ENCODE results near the gene KIAA1143.
A peak's percentile ranks its signal among the peaks of the same experiment; 100 is the strongest.

Gene KIAA1143

DNA sequence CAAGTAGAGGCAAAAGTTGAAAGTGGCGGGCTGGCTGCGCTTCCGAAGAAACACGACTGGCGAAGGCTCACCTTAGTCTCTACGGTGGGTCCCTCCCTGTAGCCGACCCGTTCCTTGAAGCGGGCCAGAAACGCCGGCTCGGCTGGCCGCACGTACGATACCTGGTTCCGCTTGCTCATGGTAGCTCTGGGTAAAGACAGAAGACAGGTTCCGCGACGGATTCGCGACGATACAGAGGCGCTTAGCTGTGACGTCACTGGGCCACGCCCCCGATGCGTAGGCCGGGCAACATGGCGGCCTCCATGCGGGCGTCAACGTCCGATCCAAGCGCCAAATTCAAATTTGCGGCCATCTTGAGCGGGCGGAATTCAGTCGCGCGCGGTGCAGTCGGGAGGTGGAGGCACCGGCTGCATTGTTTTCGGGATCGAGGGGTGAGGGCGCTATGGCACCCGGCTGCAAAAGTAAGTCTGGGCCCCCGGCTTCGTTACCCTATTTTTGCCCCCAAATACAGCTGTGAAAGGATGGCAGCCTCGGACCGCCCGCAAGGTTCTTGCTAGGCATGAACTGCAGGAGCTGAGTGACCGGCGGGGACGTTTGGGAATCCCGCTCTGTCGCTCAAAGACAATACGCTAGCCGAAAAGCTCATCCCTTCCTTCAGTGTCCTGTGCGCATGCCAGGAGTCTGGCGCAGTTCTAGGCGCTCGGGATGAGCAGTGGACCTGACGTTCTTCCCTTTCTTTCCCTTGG, at the start of gene KIAA1143, which contains the start of gene KIF15:
Gene KIAA1143, minus strand, starts transcription at position 196 of the 746 bp plus-strand sequence. Its CDS starts 17 bp downstream, at position 179.
Gene KIF15, plus strand, starts transcription at position 371 of the 746 bp plus-strand sequence. Its CDS starts 72 bp downstream, at position 443.
- peak; percentile 70 for FAIRE-seq

DNA sequence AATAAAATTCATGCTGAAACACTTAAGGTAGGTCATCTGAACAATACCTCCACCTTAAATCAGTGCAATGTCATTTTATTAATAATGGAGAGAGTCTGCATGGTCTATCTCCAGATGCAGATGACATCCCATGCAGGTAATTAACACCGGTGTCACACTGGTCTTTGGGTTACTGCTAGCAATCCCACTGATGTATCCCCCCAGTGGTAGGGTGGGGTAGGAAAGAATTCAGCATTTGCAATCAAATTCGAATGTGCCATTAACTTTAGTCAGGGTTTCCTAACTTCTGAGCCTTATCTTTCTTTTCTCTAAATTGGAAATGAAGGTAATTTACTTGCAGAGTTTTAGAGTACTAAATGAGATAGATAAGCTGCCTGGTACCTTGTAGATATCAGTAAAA, 44.5 kb upstream of the KIAA1143 start:
- no peak for FAIRE-seq

DNA sequence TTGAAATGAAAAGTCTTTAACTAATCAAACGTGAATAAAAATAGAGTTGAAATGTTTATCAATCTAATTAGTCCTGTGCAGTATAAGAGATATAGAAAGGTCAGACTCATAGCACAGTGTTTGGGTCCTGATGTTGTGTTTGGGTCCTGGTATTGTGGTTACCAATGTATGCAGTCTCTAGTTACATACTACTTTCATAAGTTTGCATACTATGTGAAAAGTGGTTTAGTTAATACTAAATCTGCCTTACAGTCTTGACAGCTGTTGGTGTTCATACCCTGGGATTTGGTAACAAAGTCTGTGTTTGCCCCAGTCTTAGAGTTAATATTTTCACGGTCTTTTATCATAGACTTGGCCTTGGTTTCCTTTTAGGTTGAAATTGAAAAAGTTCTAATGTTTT, 41.9 kb upstream of the KIAA1143 start:
- no peak for FAIRE-seq

DNA sequence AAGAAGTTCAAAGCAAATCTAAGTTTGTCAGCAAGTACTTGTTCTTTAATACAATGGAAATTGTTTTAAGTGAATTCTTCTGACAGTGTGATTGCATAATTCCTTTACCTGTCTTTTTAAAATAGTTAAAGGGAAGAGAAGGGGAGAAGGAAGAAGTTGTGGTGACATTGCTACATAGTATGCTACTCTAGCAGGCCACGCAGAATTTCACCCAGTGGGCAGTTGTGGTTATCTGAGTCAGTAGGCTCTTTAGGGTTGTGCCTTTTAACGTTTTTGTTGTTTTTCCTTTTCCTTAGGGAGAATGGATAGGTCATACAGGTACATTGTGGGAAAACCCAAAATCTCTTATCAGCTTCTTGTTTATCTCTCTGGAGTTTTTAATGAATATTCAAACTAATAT, 40.6 kb upstream of the KIAA1143 start:
- no peak for FAIRE-seq

DNA sequence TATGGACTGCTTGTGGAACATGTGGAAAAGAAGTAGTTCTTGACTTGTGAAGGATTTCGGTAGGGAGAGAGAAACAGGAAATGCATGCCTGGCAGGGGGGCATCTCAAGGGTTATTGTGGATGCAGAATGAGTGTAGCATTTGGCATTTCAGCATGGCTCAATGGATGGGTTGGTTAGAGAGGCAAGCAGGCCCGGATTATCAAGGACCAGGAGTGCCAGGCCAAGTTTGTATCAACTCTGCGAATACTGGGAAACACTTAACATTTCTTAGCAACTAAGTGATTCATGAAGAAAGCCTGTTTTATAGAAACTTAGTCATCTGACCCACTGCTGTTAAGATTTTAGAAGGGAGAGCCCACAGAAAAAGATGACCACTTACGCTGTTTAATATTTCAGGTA, 33.8 kb upstream of the KIAA1143 start:
- FAIRE-seq = no peak

DNA sequence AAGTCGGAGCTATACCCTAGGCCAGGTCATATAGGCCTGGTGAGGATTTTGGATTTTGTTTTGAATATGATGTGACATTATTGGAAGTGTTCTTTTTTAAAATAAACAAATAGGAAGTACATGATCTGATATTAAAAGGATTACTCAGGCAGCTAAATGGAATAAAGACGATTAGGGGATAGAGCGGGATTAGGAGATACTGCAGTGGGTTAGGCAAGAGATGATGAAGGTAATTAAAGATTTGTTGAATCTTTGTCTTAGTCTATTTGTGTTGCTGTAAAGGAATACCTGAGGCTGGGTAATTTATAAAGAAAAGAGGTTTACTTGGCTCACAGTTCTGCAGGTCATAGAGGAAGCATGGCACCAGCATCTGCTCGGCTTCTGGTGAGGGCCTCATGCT, 21.5 kb upstream of the KIAA1143 start:
- FAIRE-seq = no peak

DNA sequence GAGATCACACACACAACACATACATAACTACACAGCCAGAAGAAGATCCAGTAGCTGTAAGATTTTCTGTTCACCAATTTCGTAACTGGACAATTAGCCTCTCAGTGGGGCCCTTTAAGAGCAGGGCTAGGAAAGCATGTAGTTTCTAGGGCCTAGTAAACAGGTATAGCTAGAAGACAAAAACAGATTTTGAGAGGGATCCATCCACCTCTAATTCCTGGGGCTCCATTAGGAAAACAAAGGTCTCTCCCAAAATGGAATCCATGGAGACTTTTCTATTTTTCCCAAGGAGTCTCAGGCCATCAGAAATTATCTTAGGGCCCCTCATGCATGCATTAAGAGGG, 10.7 kb upstream of the KIAA1143 start:
- FAIRE-seq = no peak

DNA sequence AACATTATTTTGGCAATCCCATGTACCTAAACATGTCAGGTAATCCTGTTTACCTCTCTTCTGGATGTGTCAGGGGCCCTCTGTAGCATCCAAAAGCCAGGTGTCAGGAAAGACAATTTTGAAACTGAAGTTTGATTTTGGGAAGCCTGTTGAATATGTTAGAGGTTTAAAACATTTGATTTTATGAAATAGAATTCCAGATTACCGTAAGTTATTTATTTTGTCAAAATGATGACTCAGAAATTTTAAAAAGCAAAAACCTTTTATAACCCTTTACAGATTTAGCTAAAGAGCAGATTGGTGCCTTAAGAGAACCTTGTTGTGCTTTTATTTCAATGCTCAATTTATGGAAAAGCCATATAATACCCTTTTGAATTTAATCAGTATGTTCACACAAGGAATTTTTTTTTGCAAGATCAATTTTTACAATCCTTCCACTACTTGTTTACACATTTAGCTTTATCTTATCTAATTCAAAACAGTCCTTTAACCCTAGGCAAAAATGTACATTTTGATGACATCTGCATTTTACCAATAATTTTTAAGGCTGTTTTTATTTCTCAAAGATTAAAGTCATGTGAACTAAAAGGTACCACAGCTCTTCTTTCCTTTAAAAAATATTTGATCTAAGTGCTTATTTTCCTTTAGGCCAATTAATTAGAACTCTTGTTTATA, 10.1 kb upstream of the KIAA1143 start:
- FAIRE-seq = no peak

DNA sequence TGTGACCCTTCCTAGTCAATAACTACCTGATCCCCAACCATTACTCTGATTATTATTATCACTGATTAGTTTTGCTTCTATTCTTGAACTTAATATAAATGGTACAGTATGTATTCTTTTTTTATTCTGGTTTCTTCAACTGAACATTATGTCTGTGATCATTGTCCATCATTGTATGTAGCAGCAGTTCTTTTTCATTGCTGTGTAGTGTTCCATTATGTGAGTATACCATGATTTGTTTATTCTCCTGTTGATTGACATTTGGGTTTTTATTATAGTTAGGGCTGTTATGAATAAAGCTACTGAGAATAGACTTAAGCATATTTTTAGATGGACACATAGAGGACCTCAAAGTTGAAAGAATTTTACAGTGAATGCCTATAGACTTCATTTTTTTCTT, 2.8 kb upstream of the KIAA1143 start:
- no peak for FAIRE-seq

DNA sequence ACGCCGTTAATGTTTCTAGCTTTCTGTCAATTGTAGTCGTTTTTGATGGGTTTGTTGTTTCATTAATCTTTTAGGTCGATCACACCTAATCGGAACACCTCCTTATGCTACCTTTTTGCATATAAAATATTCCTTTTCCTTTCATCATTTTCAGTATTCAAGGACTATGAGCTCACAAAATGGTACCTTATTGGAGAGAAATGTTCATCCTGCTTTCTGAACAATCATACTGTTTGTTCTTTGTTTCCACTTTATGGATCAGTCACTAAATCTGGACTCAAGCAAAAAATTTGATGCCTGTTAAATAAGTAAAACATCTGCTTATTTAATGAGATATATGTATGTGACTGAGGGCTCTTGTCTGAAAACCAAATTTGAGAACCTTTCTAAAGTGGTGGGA, 1.3 kb upstream of the KIAA1143 start:
- FAIRE-seq = no peak

DNA sequence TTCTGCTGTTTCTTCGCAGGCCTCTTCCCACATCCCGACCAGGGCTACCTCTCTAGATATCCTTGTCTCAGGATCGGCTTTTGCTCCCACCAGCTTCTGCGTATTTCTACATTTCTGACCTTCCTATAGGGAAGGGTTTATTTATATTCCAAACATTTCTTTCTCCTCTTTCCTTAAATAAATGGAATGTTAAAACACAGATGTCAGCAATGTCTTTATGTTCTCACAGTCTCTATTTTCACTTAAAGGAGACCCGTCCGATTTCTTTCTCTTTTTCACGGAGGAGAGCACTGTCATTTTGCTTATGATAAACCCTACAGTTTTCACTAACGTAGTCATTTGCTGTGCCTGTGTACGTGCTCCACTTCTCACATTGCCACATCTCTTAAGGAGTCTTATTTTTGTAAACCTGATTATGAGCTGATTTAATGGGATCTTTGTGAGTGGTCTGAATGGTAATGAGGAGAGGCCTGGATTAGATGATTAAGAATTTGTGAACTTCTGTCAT, 805 bp upstream of the KIAA1143 start:
- FAIRE-seq = no peak

DNA sequence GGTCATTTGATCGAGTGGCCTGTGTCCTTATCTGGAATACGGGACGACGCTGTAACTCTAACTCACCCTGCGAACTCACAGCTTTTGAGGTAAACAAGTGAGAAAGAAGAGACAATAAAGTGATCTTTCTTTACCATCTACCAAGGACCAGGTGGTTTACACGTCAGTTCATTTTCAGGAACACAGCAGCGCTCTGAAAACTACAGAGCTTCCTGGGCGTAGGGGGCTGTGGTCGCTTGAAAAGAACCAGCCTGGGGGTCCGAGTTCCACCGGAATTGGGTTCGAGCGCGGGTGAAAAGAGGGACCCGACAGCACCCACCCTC, 357 bp downstream of the KIAA1143 start:
- no peak for FAIRE-seq

DNA sequence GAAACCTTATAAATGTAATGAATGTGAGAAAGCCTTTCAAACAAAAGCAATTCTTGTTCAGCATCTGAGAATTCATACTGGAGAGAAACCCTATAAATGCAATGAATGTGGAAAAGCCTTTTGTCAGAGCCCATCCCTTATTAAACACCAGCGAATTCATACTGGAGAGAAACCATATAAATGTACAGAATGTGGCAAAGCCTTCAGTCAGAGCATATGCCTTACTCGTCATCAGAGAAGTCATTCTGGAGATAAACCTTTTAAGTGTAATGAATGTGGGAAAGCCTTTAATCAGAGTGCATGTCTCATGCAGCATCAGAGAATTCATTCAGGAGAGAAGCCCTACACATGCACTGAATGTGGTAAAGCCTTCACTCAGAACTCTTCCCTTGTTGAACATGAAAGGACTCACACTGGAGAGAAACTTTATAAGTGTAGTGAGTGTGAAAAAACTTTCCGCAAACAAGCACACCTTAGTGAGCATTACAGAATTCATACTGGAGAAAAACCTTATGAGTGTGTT, 26.7 kb downstream of the KIAA1143 start:
- FAIRE-seq = no peak

DNA sequence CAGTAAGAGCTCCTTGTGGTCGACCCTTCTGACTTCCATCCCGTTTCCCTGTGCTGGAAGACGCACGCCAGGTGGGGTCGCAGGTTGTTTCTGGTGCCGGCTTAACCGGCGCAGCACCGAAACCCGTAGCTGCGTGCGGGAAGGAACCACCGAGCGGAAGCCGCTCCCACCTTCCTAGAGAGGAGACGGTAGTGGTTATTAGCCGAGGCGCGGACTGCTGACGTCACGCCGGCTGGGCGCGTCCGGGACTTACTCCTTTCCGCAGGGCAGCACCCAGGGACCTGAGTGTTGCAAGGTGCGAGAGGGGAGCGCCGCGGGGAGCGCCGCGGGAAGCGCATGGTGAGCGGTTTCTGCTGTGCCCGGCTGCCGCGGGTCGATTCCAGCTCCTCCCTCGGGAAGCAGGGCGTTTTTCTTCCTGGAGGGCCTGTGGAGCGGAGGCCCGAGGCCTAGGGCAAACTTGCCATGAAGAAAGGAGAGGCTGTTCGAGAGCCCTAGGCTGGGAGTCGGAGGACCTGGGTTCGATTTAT, 32.0 kb downstream of the KIAA1143 start, which contains the start of gene ZNF501:
Gene ZNF501, plus strand, starts transcription at position 252 of the 527 bp plus-strand sequence. CDS start 4,787 bp downstream, outside the sequence.
- FAIRE-seq = no peak

DNA sequence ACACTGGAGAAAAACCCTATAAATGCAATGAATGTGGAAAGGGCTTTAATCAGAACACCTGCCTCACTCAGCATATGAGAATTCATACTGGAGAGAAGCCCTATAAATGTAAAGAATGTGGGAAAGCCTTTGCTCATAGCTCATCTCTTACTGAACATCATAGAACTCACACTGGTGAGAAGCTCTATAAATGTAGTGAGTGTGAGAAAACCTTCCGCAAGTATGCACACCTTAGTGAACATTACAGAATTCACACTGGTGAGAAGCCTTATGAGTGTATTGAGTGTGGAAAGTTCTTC, 39.4 kb downstream of the KIAA1143 start:
- no peak for FAIRE-seq

DNA sequence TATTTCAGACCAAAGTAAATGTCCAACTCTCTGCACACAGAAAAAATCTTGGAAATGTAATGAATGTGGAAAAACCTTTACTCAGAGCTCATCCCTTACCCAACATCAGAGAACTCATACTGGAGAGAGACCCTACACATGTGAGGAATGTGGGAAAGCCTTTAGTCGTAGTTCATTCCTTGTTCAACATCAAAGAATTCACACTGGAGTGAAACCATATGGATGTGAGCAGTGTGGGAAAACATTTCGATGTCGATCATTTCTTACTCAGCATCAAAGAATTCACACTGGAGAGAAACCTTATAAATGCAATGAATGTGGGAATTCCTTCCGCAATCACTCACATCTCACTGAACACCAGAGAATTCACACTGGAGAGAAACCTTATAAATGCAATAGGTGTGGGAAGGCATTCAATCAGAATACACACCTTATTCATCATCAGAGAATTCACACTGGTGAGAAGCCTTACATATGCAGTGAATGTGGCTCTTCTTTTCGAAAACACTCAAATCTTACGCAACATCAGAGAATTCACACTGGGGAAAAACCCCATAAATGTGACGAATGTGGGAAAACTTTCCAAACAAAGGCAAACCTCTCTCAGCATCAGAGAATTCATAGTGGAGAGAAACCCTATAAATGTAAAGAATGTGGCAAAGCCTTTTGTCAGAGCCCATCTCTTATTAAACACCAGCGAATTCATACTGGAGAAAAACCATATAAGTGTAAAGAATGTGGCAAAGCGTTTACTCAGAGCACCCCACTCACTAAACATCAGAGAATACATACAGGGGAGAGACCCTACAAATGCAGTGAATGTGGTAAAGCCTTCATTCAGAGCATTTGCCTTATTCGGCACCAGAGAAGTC, 40.0 kb downstream of the KIAA1143 start:
- no peak for FAIRE-seq

DNA sequence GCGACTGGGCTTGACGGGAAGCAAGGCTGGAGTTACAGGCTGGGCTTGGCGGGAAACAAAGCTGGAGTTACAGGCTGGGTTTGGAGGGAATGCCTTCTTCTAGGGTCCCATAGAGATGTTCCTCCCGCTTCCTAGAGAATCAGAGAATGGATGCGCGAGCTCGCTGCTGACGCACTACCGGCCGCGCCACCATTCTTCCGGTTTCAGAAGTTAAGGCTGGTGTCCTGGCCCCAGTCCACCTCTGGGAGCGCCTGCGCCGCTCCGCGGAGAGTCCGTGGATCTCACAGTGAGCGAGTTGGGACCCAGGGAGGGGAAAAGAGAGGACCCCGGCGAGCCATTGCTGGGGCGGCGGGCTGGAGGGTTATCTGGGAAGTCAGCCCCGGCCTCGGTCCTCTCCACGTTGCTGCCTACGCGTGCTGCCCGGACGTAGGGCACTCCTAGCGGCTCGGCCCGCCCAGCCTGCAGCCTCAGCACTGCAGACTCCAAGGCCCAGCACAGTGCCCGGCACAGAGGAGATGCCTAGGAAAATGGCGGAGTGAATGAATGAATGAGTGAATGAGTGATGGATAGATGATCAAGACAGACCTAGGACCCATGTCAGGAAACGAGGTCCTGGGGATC, 48.9 kb downstream of the KIAA1143 start, which contains the start of gene ZNF502:
Gene ZNF502, plus strand, starts transcription at position 206 of the 621 bp plus-strand sequence. CDS start 7,602 bp downstream, outside the sequence.
- no peak for FAIRE-seq

Data from endometrium (tissue), 2 donors.